HG02938 (cell line): ENCODE results near the gene CANT1.

Source experiments
- ATAC-seq: cut with Tn5 transposase; IDR thresholded peaks from one replicate; pipeline ENCODE4 v1.9.1; 2021; ENCODE audit warnings: mild to moderate bottlenecking, moderate library complexity; ENCODE audit not compliant: unreplicated experiment

Gene CANT1

GRCh38 chr17:78998311-78999055 is 11.1 kb downstream of the CANT1 start:
- no peak for ATAC-seq

GRCh38 chr17:78997881-78998280 is 11.7 kb downstream of the CANT1 start:
- no peak for ATAC-seq

GRCh38 chr17:78997231-78997741 is 12.3 kb downstream of the CANT1 start:
- no peak for ATAC-seq

- ATAC-seq: no peak
These were observed 12.8 kb downstream of the CANT1 start for GRCh38 chr17:78996781-78997201.

GRCh38 chr17:78995761-78996451 is 13.7 kb downstream of the CANT1 start:
- no peak for ATAC-seq

GRCh38 chr17:78995022-78995760 is 14.4 kb downstream of the CANT1 start:
- no peak for ATAC-seq

GRCh38 chr17:78993981-78994671 is 15.4 kb downstream of the CANT1 start:
- no peak for ATAC-seq

- ATAC-seq: no peak
These were observed 16.2 kb downstream of the CANT1 start for GRCh38 chr17:78993241-78993956.

GRCh38 chr17:78992542-78993212 is 16.9 kb downstream of the CANT1 start:
- no peak for ATAC-seq

GRCh38 chr17:78991906-78992532 is 17.5 kb downstream of the CANT1 start:
- ATAC-seq: no peak

GRCh38 chr17:78991017-78991738 is 18.4 kb downstream of the CANT1 start:
- no peak for ATAC-seq

GRCh38 chr17:78990349-78991016 is 19.1 kb downstream of the CANT1 start:
- ATAC-seq: no peak

- ATAC-seq: no peak
These were observed 21.4 kb downstream of the CANT1 start for GRCh38 chr17:78988152-78988551.

GRCh38 chr17:78986649-78987328 is 22.8 kb downstream of the CANT1 start:
- ATAC-seq: no peak

GRCh38 chr17:78986048-78986648 is 23.4 kb downstream of the CANT1 start:
- ATAC-seq: no peak

GRCh38 chr17:78985395-78985794 is 24.2 kb downstream of the CANT1 start:
- ATAC-seq: no peak
